Measurements from ENCODE around the gene CAMK1.

CAMK1 gene

DNA sequence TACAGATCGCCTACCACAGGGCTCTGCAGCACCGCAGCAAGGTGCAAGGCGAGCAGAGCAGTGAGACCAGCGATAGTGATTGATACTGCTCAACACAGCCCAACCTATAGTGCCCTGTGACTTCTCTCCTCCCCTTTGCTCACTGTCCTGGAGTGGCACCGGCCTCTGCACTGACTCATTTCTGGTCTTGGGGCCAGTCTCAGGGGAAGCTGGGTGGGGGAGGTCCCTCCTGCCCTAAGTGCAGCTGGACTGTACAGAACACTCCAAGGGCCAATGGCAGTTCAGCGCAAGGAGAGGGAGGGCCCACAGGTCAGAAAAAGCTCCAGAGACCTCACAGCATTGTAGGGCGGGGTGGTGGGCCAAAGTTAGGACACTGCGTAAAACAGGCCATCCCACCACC lies 22.5 kb downstream of the CAMK1 start:
- DNase-seq (ENCODE audit: low read depth, low spot score): no peak
- H3K27ac ChIP-seq: no peak overlapping the region

DNA sequence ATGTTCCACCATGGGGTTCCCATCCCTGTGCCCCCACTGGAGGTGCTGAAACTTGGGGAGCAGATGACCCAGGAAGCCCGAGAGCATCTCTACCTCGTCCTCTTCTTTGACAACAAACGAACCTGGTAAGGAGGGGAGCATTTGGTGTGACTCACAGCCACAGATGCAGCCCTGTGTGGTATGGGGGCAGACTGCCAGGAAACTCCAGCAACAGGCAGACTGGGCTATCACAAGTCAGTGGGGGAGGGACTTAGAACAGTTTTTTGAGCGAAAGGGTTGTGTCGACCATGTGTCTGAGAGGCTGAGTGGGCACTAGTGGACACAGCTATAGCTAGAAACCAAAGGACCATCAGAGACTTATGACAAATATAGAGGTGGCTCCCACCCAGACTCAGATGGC lies 23.4 kb downstream of the CAMK1 start:
- no peak overlapping the region for H3K27ac ChIP-seq
- no peak for DNase-seq (ENCODE audit: low read depth, low spot score)

DNA sequence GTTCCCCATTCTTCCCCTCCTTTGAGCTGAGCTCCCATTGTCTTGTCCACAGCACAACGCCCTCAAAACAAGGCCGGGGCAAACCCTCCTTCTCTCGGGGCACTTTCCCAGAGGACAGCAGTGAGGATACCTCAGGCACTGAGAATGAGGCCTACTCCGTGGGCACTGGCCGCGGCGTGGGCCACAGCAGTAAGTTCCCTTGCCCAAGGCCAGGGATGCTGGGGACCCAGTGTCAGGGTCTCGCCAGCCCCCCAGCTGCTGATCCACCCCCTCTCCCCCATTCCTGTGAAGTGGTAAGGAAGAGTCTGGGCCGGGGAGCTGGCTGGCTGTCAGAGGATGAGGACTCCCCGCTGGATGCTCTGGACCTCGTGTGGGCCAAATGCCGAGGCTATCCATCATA lies 24.2 kb downstream of the CAMK1 start:
- no peak for DNase-seq (ENCODE audit: low read depth, low spot score)
- H3K27ac ChIP-seq: no peak overlapping the region

DNA sequence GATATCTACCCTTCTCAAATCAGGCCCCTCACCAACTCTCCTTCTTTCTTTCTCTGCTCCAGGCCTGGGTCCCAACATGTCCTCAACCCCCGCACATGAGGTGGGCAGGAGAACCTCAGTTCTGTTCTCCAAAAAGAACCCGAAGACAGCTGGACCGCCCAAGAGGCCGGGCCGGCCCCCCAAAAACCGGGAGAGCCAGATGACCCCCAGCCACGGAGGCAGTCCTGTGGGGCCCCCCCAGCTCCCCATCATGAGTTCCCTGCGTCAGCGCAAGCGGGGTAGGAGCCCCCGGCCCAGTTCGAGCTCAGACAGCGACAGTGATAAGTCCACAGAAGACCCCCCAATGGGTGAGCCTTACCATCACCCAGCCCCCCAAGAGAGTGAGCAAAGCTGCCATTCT lies 25.6 kb downstream of the CAMK1 start:
- H3K27ac ChIP-seq: no peak overlapping the region
- DNase-seq (ENCODE audit: low read depth, low spot score): no peak

- H3K27ac ChIP-seq: no peak overlapping the region
- no peak for DNase-seq (ENCODE audit: low read depth, low spot score)
Measured at GRCh38 chr3:9743548-9743947, 26.2 kb downstream of the CAMK1 start.

DNA sequence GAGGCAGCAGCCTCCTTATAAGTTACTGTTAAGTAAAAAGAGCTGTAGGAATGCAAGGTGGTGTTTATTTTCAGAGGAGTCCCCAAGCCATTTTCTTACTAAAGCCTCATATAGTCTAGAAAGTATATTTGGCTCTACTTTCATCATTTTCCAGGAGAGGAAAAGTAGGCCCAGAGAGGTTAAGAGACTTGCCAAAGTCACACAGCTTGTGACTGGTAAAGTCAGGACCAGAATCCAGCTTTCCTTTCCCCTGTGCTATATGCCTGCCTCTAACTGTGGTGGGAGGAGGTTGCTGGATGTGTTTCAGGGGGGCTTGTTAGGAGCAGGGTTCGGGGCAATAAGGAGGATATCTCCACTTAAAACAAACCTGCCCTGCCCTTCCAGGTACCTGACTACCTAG lies 27.2 kb downstream of the CAMK1 start:
- no peak overlapping the region for H3K27ac ChIP-seq
- no peak for DNase-seq (ENCODE audit: low read depth, low spot score)

DNA sequence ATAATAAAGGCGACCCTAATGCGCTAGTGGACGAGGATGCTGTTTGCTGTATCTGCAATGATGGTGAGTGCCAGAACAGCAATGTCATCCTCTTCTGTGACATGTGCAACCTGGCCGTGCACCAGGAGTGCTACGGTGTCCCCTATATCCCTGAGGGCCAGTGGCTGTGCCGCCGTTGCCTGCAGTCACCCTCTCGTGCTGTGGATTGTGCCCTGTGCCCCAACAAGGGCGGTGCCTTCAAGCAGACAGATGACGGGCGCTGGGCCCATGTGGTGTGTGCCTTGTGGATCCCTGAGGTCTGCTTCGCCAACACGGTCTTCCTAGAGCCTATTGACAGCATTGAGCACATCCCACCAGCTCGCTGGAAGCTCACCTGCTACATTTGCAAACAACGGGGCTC lies 30.6 kb downstream of the CAMK1 start:
- no peak overlapping the region for H3K27ac ChIP-seq
- DNase-seq (ENCODE audit: low read depth, low spot score): no peak

DNA sequence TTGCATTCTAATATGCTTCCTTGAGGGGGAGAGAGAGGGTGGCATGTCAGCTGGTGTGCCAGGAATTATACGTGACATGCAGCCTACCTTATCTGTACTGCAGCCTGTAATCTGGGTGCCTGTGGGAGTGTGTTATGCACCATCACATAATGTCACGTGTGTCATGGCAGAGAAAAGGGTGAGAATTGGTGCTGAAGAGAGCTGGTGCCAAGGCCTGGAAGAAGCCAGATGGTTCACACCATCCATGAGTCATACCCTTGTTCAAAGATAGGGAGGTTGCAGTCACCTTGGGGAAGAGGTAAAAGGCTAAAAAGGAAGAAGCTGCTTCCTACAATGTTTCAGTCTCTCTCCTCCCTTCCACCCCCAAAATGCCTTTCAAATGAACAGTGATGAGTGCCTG lies 32.9 kb downstream of the CAMK1 start:
- H3K27ac ChIP-seq: no peak overlapping the region
- no peak for DNase-seq (ENCODE audit: low read depth, low spot score)

DNA sequence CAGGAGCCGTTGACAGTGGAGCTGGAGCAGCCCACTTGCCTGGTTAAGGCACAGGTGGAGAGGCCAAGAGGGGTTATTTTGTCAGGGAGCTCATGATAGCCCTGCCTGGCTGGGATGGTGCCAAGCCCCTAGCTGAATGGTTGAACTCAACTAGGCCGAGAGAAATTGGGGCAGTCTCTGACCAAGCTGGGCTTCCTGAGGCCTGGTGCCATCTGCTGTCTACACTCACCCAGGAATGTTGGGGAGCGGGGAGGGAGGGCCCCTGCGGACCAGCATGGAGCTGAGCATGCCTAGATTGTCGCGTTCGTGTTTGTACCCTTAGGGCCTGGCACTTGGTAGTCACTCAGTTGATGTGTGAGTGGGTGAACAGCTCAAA lies 37.0 kb downstream of the CAMK1 start:
- DNase-seq (ENCODE audit: low read depth, low spot score): no peak
- peak overlapping the region; percentile 89 for H3K27ac ChIP-seq

DNA sequence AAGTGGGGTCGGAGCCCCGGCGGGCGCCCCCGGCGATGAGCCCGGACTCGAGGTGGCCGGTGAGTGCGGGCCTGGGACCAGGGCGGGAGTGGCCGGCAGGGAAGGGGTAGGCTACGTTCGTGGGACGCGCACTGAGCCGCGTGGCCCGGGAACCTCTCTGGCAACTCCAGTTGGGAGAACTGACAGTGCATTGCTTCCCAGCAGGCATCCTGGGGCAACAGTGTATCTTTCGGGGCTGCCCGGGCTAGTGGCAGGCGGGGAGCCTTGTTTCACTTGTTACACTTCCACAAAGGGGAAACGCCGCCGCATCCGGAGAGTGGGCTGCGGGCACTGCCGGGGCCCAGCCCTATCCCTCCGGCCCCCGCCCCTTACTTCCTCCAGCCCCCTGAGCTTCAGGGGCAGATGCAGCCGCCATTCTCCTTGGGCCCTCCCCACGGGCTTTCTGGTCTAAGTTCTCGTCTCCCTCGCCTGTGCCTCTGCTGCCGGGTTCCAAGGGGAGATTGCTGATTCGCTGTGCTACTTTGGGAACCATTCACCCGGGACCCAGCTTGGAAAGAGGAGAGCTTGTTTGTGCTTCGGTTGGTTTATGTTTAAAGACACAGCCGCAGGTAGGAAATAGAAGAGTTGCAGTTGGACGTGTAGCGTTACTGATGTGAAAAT lies 37.5 kb downstream of the CAMK1 start:
- DNase-seq (ENCODE audit: low read depth, low spot score): no peak
- peak overlapping the region; percentile 89 for H3K27ac ChIP-seq

DNA sequence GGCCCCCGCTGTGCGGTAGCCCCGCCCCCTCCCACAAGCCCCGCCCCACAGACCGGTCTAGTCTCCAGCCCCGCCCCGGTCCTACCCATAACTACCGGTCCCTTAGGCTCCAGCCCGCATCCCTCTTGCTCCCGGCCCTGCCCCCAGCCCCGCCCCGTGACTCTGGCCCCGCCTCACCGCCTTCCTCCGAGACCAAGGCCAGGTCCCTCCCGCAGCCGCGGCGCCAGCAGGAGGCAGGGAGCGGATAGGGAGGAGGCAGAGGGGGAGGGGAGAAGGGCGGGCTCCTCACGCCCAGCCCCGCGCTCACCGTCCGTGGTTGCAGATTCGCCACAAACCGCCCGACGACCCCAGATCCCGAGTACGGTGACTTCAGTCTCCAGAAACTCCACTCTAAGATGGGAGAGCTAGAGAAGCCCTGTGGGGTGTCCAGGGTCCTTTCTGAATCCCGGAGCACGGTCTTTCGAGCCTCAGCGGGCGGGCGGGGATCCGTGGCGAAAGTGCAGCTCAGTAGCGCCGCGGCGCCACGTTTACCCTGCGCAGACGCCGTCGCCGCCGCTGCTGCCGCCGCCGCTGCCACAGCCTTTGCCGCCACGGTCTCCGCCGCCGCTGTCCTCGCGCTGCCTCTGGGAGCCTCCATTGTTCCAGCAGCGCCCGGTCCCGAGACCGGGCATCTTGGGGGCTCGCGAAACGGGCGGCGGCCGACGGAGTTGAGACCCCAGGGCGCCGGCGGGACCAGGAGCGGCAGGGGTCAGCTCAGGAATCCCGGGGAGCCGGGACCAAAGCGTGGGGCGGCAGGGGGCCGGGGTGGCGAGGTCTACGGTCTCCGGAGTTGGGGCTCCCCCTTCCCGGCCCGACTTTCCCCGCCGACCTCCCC lies 38.3 kb downstream of the CAMK1 start, which contains the start of gene BRPF1:
BRPF1 (plus strand) TSS at position 530 of the 874 bp plus-strand sequence. CDS start 2,406 bp downstream, outside the sequence.
- peak within 1 kb of the TSS; percentile 89 for H3K27ac ChIP-seq
- DNase-seq (ENCODE audit: low read depth, low spot score): peak; percentile 95

DNA sequence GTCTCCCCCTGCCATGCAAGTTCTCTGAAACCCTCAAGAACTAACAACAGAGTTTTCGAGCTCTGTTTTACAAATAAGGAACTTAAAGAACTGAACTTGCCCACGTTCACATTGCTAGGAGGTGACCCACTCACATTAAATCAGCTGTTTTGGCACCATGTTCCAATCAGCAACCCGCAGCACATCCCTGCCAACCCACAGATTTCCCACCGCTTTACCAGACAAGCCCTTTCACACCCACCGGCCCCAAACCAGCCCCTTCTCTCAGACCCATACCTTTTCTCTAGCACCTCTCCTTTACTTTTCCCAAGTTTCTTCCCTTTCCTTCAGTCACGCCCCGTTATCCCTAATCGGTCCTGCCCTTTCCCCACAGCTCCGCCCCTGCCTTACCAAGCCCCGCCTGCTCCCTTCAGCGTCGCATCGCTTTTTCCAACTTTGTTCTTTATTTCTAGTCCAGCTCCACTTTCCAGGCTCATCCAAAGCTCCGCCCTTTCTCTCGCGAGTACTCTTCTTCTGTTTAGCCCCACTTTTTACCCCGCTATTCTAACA lies 39.0 kb downstream of the CAMK1 start:
- peak overlapping the region; percentile 89 for H3K27ac ChIP-seq
- DNase-seq (ENCODE audit: low read depth, low spot score): no peak

GRCh38 chr3:9729419-9729818 lies 40.3 kb downstream of the CAMK1 start:
- DNase-seq (ENCODE audit: low read depth, low spot score): no peak
- H3K27ac ChIP-seq: no peak overlapping the region

DNA sequence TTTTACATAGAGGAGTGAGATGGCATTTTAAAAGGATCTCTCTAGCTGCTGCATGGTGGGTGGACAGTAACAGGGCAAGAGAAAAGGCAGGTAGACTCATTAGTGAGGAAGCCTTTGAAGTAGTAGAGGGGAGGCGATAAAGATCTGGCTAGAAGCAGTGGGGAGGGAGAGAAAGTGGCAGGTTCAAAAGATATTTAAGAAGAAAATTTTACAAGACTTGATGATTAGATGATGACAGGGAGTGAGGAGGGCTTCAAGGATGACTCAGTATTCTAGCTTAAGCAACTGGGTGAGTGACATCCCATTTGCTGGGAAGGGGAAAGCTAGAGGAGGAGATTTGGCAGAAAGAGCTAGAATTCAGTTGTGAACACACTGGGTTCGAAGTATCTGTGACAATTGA lies 42.0 kb downstream of the CAMK1 start:
- DNase-seq (ENCODE audit: low read depth, low spot score): no peak
- H3K27ac ChIP-seq: no peak overlapping the region

DNA sequence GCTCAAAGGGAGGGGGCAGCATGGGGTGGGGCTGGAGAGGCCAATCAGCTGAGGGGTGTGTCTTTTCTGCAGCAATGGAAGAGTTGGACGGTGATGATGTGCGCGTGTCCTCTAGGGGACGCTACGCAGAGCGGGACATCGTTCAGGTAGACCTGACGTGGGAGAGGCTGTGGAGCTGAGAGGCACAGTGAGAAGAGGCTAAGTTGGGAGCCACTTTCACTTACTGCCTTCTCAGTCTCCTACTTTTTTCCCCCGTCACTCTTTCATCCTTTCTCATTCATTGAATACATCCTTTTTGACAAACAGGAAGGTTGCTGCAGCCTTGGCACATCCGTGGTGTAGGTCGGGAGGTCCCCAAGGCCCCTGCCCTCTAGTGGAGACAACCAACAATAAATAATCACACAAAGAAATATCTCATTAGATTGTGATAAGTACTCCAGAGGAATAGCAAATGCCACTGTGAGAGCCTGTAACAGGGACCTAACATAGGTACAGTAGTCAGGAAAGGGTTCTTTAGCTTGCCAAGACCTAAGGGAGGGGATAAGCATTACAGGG lies 42.6 kb downstream of the CAMK1 start:
- no peak for DNase-seq (ENCODE audit: low read depth, low spot score)
- no peak overlapping the region for H3K27ac ChIP-seq

DNA sequence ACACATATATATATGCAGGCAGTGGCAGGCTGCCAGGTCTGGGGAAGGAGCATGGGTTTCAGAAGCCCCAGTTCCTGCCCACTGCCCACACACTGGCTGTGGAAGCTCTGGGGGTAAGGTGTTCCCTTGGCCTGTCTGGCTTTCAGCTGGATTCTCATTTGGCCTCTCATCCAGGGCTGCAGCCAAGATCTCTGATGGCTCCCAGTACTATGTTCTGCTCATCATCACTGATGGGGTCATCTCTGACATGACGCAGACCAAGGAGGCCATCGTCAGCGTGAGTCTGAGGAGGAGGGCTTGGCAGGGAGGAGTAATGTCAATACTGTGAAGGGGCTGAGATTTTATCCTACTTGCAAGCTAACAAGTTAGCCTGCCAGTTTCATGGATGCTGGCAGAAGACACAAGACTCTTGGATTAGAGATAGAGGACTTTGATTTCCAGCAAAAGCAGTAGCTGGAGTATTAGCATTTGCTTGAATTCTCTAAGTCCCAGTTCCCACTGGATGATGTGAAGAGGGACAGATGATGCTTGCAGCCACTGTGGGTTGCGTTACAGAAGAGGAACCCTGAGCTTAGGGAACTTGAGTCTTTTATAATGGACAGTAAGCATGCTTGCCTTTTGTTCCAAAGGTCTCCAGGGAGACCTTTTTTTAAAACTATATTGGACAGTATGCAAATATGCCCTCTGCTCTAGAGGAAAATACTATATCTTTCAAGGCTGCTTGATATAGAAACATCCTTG lies 43.8 kb downstream of the CAMK1 start:
- no peak for DNase-seq (ENCODE audit: low read depth, low spot score)

GRCh38 chr3:9721700-9722060 lies 48.1 kb downstream of the CAMK1 start:
- H3K27ac ChIP-seq: no peak overlapping the region
- no peak for DNase-seq (ENCODE audit: low read depth, low spot score)

More for the DNA sequence above, 43.8 kb downstream of the CAMK1 start:
- no peak overlapping the region for H3K27ac ChIP-seq

DNA sequence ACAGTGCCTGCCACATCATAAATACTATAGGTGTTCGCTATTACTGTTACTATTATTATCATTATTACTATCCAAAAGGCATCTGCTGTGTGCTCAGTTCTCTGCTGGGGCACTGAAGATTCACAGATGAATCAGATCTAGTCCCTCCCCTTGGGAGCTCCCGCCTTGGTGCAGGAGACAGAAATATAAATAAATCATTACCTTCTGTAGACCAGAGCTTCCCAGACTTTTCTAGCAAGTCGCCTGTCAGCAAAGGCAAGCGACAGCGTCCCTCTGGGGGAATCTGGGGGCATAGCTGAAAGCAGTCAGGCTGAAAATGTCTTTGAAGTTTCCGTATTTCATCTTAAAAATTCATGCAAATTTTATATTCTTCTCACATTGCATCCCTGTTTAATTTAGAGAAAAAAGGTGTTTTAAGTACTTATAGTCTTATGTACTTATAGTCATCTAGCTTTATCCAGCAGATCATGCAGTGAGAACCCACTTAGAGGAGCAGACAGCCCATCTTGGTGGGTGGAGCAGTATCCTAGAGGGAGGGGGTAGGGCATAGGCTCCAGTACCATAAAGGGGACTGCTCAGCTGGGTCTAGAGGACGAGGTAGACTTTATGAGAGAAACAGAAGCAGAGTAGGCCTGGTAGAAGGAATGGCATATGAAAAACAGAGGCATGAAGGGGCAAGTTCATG lies 48.6 kb downstream of the CAMK1 start:
- H3K27ac ChIP-seq: no peak overlapping the region
- DNase-seq (ENCODE audit: low read depth, low spot score): no peak

- no peak overlapping the region for H3K27ac ChIP-seq
- DNase-seq (ENCODE audit: low read depth, low spot score): no peak
Measured at GRCh38 chr3:9718118-9718517, 51.6 kb downstream of the CAMK1 start.

- DNase-seq (ENCODE audit: low read depth, low spot score): no peak
- H3K27ac ChIP-seq: no peak overlapping the region
Measured at GRCh38 chr3:9717563-9717962, 52.2 kb downstream of the CAMK1 start.
